NB4 (cell line): ENCODE data around the gene ITGB8.

Experiments
- DNase-seq: peaks from one replicate; pipeline ENCODE4 v3.0.0; 2010; ENCODE audit warnings: low read depth
- H3K4me3 ChIP-seq: one replicate; pipeline ENCODE4 v1.5.1; 2011; ENCODE audit warnings: mild to moderate bottlenecking, low read depth, low read length, moderate library complexity
- CTCF ChIP-seq: IDR thresholded peaks from one replicate; pipeline ENCODE4 v1.5.1; 2012; ENCODE audit warnings: low read depth, low read length
- MAX ChIP-seq: IDR thresholded peaks from 2 replicates; pipeline ENCODE4 v1.6.1; 2011; ENCODE audit warnings: low read depth, low read length
- MYC ChIP-seq: IDR thresholded peaks from 2 replicates; pipeline ENCODE4 v1.6.1; 2011; ENCODE audit warnings: low read depth, low read length
- POLR2A ChIP-seq: IDR thresholded peaks from 2 replicates; pipeline ENCODE4 v1.6.1; 2011; ENCODE audit warnings: mild to moderate bottlenecking; ENCODE audit not compliant: insufficient read length; ENCODE audit errors: extremely low read depth

Gene ITGB8

DNA sequence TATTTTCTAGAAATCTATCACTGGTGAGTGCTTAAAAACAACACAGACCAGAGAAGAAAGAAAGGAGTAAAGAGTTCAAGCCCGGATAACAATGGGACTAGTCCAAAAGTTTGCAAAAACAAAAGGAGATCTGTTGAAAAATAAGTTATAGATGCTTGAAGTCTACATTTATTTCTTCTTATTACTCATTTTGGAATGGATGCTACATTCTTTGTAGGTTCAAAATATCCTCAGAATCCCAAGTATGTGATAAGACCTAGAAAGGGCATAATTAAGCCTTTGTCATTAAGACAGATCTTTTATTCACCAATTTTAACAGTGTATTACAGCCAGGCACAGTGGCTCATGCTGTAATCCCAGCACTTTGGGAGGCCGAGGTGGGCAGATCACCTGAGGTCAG lies 42.7 kb upstream of the ITGB8 start:
- DNase-seq, result no peak
- TF ChIP-seq MYC (no peak), POLR2A (no peak), CTCF (no peak), MAX (no peak)
- no peak overlapping the region for H3K4me3 ChIP-seq

- no peak for TF ChIP-seq POLR2A
- no peak for TF ChIP-seq MAX
- no peak for TF ChIP-seq CTCF
- no peak for DNase-seq
- H3K4me3 ChIP-seq, result no peak overlapping the region
Measured at GRCh38 chr7:20290505-20291111, 40.1 kb upstream of the ITGB8 start.

DNA sequence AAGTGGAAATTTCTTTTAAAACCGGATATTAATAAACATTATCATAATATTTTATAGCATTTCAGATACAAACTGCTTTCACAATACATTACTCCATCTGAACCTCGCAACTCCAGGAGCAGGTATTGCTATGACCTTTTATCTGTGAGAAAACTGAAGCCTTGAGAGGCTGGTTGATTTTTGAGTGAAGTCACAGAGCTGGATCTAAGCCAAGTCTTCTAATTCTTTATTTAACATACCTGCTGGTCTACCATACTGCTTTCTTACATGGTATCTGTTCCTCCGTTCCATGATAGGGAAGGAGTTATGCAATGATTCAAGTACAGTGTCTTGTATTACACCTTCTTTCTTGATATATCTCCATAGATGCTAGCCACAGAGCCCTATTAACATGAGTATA lies 37.4 kb upstream of the ITGB8 start:
- no peak for TF ChIP-seq CTCF
- TF ChIP-seq MAX, result no peak
- TF ChIP-seq MYC, result no peak
- TF ChIP-seq POLR2A, result no peak
- no peak overlapping the region for H3K4me3 ChIP-seq
- no peak for DNase-seq

- DNase-seq, result no peak
- H3K4me3 ChIP-seq, result no peak overlapping the region
- TF ChIP-seq MYC (no peak), MAX (no peak), CTCF (no peak), POLR2A (no peak)
Measured at GRCh38 chr7:20296444-20296843, 34.3 kb upstream of the ITGB8 start.

DNA sequence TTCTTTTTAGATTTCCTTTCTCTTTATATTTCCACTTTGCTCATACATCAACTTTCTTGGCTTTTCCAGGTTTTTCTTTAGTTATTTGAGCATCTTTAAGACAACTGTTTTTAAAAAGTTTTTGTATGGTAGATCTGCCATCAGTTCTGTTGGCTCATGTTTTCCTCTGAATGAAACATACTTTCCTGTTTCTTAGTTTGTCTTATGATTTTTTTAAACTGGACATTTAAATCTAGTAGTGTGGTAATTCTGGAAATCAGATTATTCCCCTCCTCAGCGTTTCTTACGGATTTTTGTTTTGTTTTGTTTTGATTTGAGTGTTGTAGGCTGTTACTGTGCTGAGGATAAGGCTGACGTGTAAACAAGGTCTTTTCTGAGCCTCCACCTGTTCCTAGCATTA lies 33.8 kb upstream of the ITGB8 start:
- H3K4me3 ChIP-seq, result no peak overlapping the region
- DNase-seq, result no peak
- TF ChIP-seq POLR2A, result no peak
- TF ChIP-seq CTCF, result no peak
- TF ChIP-seq MYC, result no peak

DNA sequence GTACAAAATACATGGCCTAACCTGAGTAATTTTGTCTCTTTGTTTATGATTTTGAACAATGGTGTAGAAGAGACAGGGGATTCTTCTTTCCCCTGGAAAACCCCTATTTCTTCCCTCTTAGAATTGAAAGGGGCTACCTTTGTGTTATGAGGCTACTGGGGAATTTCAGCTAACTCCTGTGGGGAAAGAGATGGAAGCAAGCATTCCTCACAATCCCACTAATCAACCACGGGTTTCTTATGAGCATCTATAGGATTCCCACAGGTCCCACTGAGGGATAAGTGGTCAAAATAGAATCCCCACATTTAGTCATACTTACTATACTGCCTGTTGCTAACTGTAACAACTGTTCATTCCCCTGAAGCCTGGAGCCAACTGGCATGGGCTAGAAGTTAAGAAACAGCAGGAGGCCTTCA lies 32.2 kb upstream of the ITGB8 start:
- TF ChIP-seq MYC (no peak), POLR2A (no peak), MAX (no peak), CTCF (no peak)
- no peak for DNase-seq
- no peak overlapping the region for H3K4me3 ChIP-seq
